Naive thymus-derived CD4-positive, alpha-beta T cell (primary cell): ENCODE data around the gene ESRRA. TPM values are rescaled to one million over a fixed set of nuclear protein-coding genes. Genes with fewer than 3 reads are reported as not detected.

ENCODE experiments used
- ATAC-seq: fragments of 150-1000 bp; cut with Tn5 transposase; 2 replicates; pipeline ENCODE4 v1.10.0; 2021; ENCODE audit warnings: mild to moderate bottlenecking, moderate library complexity
- CTCF ChIA-PET: fragments of 350-600 bp; sonication (Branson Sonifier 250); formaldehyde crosslinking; loops from one replicate; lab custom pipeline; 2021; ENCODE audit warnings: antibody characterized with exemption; lab: Charles Lee
- POLR2A ChIA-PET: fragments of 350-600 bp; sonication (Branson Sonifier 250); formaldehyde crosslinking; loops from one replicate; lab custom pipeline; 2021; ENCODE audit warnings: antibody characterized with exemption, inconsistent platforms; lab: Charles Lee
- DNase-seq, 9 donors: peaks; one replicate each; pipeline versions ENCODE4 v3.0.0 to v3.0.0-alpha.2; 2020 to 2022; ENCODE audit warnings: mixed read lengths in 1 of 9
- H3K27ac ChIP-seq: one replicate; pipeline ENCODE4 v1.7.0; 2013; ENCODE audit warnings: mild to moderate bottlenecking, low read depth, low read length, moderate library complexity
- H3K27me3 ChIP-seq, 2 donors: one replicate each; pipeline ENCODE4 v1.7.0; 2013; ENCODE audit warnings: low read length in 2 of 2, mild to moderate bottlenecking in 2 of 2, moderate library complexity in 2 of 2; ENCODE audit not compliant: control insufficient read depth in 2 of 2, insufficient read depth in 2 of 2
- H3K36me3 ChIP-seq, 3 experiments: 1 replicate in 2 of 3; 2 replicates in 1 of 3; pipeline ENCODE4 v1.7.0; 2013; ENCODE audit warnings: low read length in 3 of 3, mild to moderate bottlenecking in 3 of 3, moderate library complexity in 1 of 3; ENCODE audit not compliant: insufficient read depth in 3 of 3, control insufficient read depth in 2 of 3
- H3K4me1 ChIP-seq, 2 donors: one replicate each; pipeline ENCODE4 v1.7.0; 2013; ENCODE audit warnings: low read length in 2 of 2, mild to moderate bottlenecking in 2 of 2, moderate library complexity in 1 of 2; ENCODE audit not compliant: control insufficient read depth in 2 of 2, insufficient read depth in 2 of 2
- H3K4me3 ChIP-seq: 2 replicates; pipeline ENCODE4 v1.7.0; 2013; ENCODE audit warnings: mild to moderate bottlenecking, low read length
- H3K9me3 ChIP-seq, 3 experiments: 1 replicate in 2 of 3; 2 replicates in 1 of 3; pipeline ENCODE4 v1.7.0; 2013; ENCODE audit warnings: low read length in 3 of 3; ENCODE audit not compliant: control insufficient read depth in 2 of 3
- H3K27ac Mint-ChIP-seq, 9 donors: one replicate each; pipeline ENCODE4 v1.8.0; 2020 to 2022; ENCODE audit warnings: mixed read lengths in 9 of 9, mild to moderate bottlenecking in 8 of 9, moderate library complexity in 5 of 9, inconsistent platforms in 2 of 9
- H3K27me3 Mint-ChIP-seq, 5 donors: one replicate each; pipeline ENCODE4 v1.8.0; 2021 to 2022; ENCODE audit warnings: mixed read lengths in 5 of 5, mild to moderate bottlenecking in 1 of 5
- H3K36me3 Mint-ChIP-seq, 5 donors: one replicate each; pipeline ENCODE4 v1.8.0; 2020 to 2022; ENCODE audit warnings: mixed read lengths in 5 of 5, mild to moderate bottlenecking in 3 of 5, inconsistent platforms in 1 of 5
- H3K4me1 Mint-ChIP-seq, 7 donors: one replicate each; pipeline ENCODE4 v1.8.0; 2020 to 2022; ENCODE audit warnings: mixed read lengths in 7 of 7, mild to moderate bottlenecking in 3 of 7, inconsistent platforms in 1 of 7
- H3K4me3 Mint-ChIP-seq, 10 donors: one replicate each; pipeline ENCODE4 v1.8.0; 2020 to 2022; ENCODE audit warnings: mild to moderate bottlenecking in 10 of 10, mixed read lengths in 10 of 10, moderate library complexity in 6 of 10, inconsistent platforms in 2 of 10
- H3K9me3 Mint-ChIP-seq, 11 donors: one replicate each; pipeline ENCODE4 v1.8.0; 2020 to 2022; ENCODE audit warnings: mixed read lengths in 11 of 11, mild to moderate bottlenecking in 4 of 11, inconsistent platforms in 1 of 11, moderate library complexity in 1 of 11
- intact Hi-C, 2 donors: fragments of 100-400 bp; cut with micrococcal nuclease; formaldehyde crosslinking; loops; one replicate each; pipeline ENCODE4 v1.15.1; 2023
- polyA plus RNA-seq, 2 donors: library from polyadenylated mRNA; unstranded; fragments of 300-500 nt; fragmentation: Illumina TruSeq; gene quantifications; one replicate each; pipeline ENCODE4 v1.2.3, GENCODE V29; 2021
- total RNA-seq, 6 experiments: library from RNA in 5 of 6; stranded (reverse) in 5 of 6; gene quantifications; 1 replicate in 5 of 6; 2 replicates in 1 of 6; pipeline ENCODE4 v1.2.3 and lab custom pipeline; 2021 to 2026

Gene ESRRA
- total and polyA plus RNA-seq, 7 experiments from 2014 or later, result 5.3 to 42.0 (median 26.8) TPM

- Histone ChIP-seq H3K4me1 (no peaks in the 10 kb centered on the region), H3K4me3 (no peak overlapping the region), H3K36me3 (peaks cover 0 to 11% (median 0%) of the 10 kb centered on the region in 3 experiments), H3K9me3 (no peaks in the 10 kb centered on the region), H3K27me3 (no peaks in the 10 kb centered on the region), H3K27ac (no peak overlapping the region)
- intact Hi-C loops, result no loop called here
- Mint-ChIP-seq H3K27ac (no peak overlapping the region), H3K36me3 (peaks cover 0 to 7% (median 3%) of the 10 kb centered on the region in 5 donors), H3K4me3 (no peak overlapping the region), H3K4me1 (peaks cover 0 to 9% (median 0%) of the 10 kb centered on the region in 7 donors), H3K27me3 (no peaks in the 10 kb centered on the region), H3K9me3 (no peaks in the 10 kb centered on the region)
- ChIA-PET POLR2A (no interaction called here), CTCF (interaction anchor here (1.5 kb wide), 1 partner anchor 12 kb away, joined by 3 read pairs; no protein-coding TSS in a partner anchor)
- DNase-seq (no peak), ATAC-seq (no peak)
These were observed 43.7 kb upstream of the ESRRA start for GRCh38 chr11:64261556-64262080.

GRCh38 chr11:64262271-64263002 lies 42.9 kb upstream of the ESRRA start:
- peaks cover 0 to 11% (median 0%) of the 10 kb centered on the region in 3 experiments for H3K36me3 ChIP-seq
- ATAC-seq, result no peak
- DNase-seq, result no peak
- intact Hi-C loops, result no loop called here
- Mint-ChIP-seq H3K27ac (no peak overlapping the region), H3K9me3 (no peaks in the 10 kb centered on the region), H3K36me3 (peaks cover 0 to 7% (median 3%) of the 10 kb centered on the region in 5 donors), H3K4me1 (peaks cover 0 to 8% (median 0%) of the 10 kb centered on the region in 7 donors), H3K27me3 (no peaks in the 10 kb centered on the region), H3K4me3 (no peak overlapping the region)
- ChIA-PET CTCF (interaction anchor here (1.3 to 1.5 kb wide), 3 partner anchors 12 to 58 kb away, joined by 3 to 4 read pairs (median 3); no protein-coding TSS in a partner anchor), POLR2A (no interaction called here)
- H3K4me1 ChIP-seq, result no peaks in the 10 kb centered on the region
- H3K27me3 ChIP-seq, result no peaks in the 10 kb centered on the region
- no peak overlapping the region for H3K4me3 ChIP-seq
- no peaks in the 10 kb centered on the region for H3K9me3 ChIP-seq
- no peak overlapping the region for H3K27ac ChIP-seq

DNA sequence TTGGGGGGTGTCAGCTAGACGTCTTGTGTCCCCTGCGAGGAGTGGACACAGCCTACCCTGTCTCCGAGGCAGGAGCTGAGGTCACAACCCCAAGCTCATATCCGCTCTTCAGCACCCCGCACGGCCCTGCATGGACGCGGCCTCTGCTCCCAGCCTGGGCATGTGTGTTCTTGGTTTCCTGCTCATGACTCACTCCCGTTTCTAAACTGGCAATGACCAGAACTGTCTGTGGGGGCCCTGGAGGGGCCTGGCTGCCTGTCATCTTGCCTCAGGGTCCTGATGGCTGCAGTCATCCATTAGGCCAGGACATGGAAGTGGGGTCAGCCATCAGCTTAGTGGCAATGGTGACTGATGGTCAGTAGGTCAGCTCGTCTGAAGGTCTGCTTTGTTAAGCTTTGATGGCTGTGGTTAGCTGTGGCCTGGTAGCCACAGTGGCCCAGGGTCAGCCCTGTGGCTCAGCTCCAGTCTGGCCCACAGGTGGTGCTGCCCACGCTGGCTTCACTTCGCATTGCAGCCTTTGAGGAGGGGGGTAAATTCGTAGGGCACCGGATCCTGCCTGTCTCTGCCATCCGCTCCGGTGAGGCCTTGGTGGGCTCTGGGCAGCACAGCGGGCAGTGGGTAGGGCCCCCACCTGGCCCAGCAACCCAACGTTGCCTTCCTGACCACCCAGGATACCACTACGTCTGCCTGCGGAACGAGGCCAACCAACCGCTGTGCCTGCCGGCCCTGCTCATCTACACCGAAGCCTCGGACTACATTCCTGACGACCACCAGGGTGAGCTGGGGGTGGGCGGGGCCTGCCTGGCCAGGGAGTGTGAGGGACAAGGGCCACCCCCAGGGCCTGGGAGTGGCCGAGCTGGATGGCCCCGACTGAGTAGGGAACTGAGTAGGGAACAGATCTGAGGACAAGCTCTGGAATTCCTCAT lies 42.0 kb upstream of the ESRRA start:
- Mint-ChIP-seq H3K27me3 (no peaks in the 10 kb centered on the region), H3K4me1 (peaks cover 0 to 13% (median 8%) of the 10 kb centered on the region in 7 donors), H3K9me3 (no peaks in the 10 kb centered on the region), H3K27ac (no peak overlapping the region), H3K36me3 (peaks cover 0 to 7% (median 3%) of the 10 kb centered on the region in 5 donors), H3K4me3 (no peak overlapping the region)
- peaks cover 0 to 11% (median 0%) of the 10 kb centered on the region in 3 experiments for H3K36me3 ChIP-seq
- H3K27me3 ChIP-seq, result no peaks in the 10 kb centered on the region
- intact Hi-C loops, result no loop called here
- ChIA-PET POLR2A (interaction anchor here (0.6 to 1.0 kb wide), 2 partner anchors 16 to 30 kb away, joined by 3 to 4 read pairs; no protein-coding TSS in a partner anchor), CTCF (interaction anchor here (1.3 to 1.4 kb wide), 2 partner anchors 13 to 59 kb away, joined by 3 to 4 read pairs; no protein-coding TSS in a partner anchor)
- H3K4me3 ChIP-seq, result no peak overlapping the region
- H3K4me1 ChIP-seq, result peaks cover under 1 to 3% of the 10 kb centered on the region in 2 donors
- no peaks in the 10 kb centered on the region for H3K9me3 ChIP-seq
- DNase-seq (no peak), ATAC-seq (no peak)
- H3K27ac ChIP-seq, result no peak overlapping the region

DNA sequence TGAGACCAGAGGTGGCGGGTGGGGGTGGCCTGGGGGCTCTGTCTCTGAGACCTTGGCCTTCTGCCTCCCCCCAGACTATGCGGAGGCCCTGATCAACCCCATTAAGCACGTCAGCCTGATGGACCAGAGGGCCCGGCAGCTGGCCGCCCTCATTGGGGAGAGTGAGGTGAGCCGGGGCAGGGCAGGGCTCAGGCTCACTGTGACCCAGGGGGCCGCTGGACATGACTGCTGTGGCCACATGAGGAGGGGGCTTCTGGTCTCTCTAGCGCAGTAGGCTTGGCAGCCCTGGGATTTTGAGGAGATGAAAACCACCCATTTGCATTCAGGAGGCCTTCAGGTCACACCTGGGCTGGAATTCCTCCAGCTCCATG lies 41.4 kb upstream of the ESRRA start:
- POLR2A ChIA-PET, result interaction anchor here (0.6 to 1.0 kb wide), 2 partner anchors 16 to 31 kb away, joined by 3 to 4 read pairs; no protein-coding TSS in a partner anchor
- Histone ChIP-seq H3K4me1 (peaks cover 7 to 9% of the 10 kb centered on the region in 2 donors), H3K9me3 (no peaks in the 10 kb centered on the region), H3K27me3 (no peaks in the 10 kb centered on the region), H3K4me3 (no peak overlapping the region), H3K36me3 (peaks cover 0 to 5% (median 0%) of the 10 kb centered on the region in 3 experiments), H3K27ac (no peak overlapping the region)
- intact Hi-C loops, result no loop called here
- no peak for ATAC-seq
- Mint-ChIP-seq H3K4me1 (peaks cover 4 to 19% (median 13%) of the 10 kb centered on the region in 7 donors), H3K9me3 (no peaks in the 10 kb centered on the region), H3K27me3 (no peaks in the 10 kb centered on the region), H3K4me3 (no peak overlapping the region), H3K27ac (no peak overlapping the region), H3K36me3 (peaks cover 0 to 7% (median 4%) of the 10 kb centered on the region in 5 donors)
- no peak for DNase-seq
- CTCF ChIA-PET, result interaction anchor here (1.4 kb wide), 1 partner anchor 59 kb away, joined by 4 read pairs; no protein-coding TSS in a partner anchor

GRCh38 chr11:64264371-64264852 lies 40.9 kb upstream of the ESRRA start:
- Mint-ChIP-seq H3K27me3 (no peaks in the 10 kb centered on the region), H3K9me3 (no peaks in the 10 kb centered on the region), H3K4me3 (peak overlapping the region in 1 of 10 donors; percentile 29), H3K27ac (no peak overlapping the region), H3K36me3 (peaks cover 0 to 8% (median 4%) of the 10 kb centered on the region in 5 donors), H3K4me1 (peaks cover 8 to 21% (median 16%) of the 10 kb centered on the region in 7 donors)
- Histone ChIP-seq H3K27me3 (no peaks in the 10 kb centered on the region), H3K9me3 (no peaks in the 10 kb centered on the region), H3K36me3 (peaks cover 0 to 5% (median 0%) of the 10 kb centered on the region in 3 experiments), H3K4me1 (peaks cover 8 to 10% of the 10 kb centered on the region in 2 donors), H3K27ac (no peak overlapping the region), H3K4me3 (no peak overlapping the region)
- ChIA-PET POLR2A (interaction anchor here (0.6 to 1.0 kb wide), 2 partner anchors 17 to 31 kb away, joined by 3 to 4 read pairs; no protein-coding TSS in a partner anchor), CTCF (no interaction called here)
- no peak for DNase-seq
- intact Hi-C loops, result no loop called here
- ATAC-seq, result no peak
